ENCODE measurements around the gene COL9A1. TPM values are rescaled to one million over a fixed set of nuclear protein-coding genes. Genes with fewer than 3 reads are reported as not detected.

Gene COL9A1
- total and polyA plus RNA-seq, 2 of the 4 experiments (the other 2 are of a cell fraction), result not detected

GRCh38 chr6:70345619-70346018 lies 42.7 kb upstream of the COL9A1 start:
- no peak overlapping the region for H3K9ac ChIP-seq (ENCODE audit: low read depth, low read length)
- H3K36me3 ChIP-seq (ENCODE audit: control insufficient read depth, insufficient read depth, low read length), result no peaks in the 10 kb centered on the region
- no peaks in the 10 kb centered on the region for H3K9me3 ChIP-seq (ENCODE audit: control insufficient read depth, insufficient read depth, low read length)
- no peak overlapping the region for H3K4ac ChIP-seq (ENCODE audit: low read depth, low read length)
- in situ Hi-C loops (cut with MboI; ENCODE audit: low sequenced_read_pairs) (no loop called here), dilution Hi-C loops (cut with HindIII; ENCODE audit: low sequenced_read_pairs, unreplicated experiment) (no loop called here), intact Hi-C loops (cut with micrococcal nuclease) (no loop called here)
- no peaks in the 10 kb centered on the region for H3K79me1 ChIP-seq (ENCODE audit: low read depth in 1 of 2, low read length in 2 of 2)
- H2AK9ac ChIP-seq (replicated peaks; ENCODE audit: low read depth, low read length, poor library complexity), result no peak overlapping the region
- no peaks in the 10 kb centered on the region for H3K4me1 ChIP-seq (ENCODE audit: control insufficient read depth, insufficient read depth, low read length)
- H4K20me1 ChIP-seq (ENCODE audit: insufficient read depth, low read length), result no peaks in the 10 kb centered on the region
- H3K27me3 ChIP-seq (ENCODE audit: control insufficient read depth, insufficient read depth, low read length), result no peaks in the 10 kb centered on the region
- H4K8ac ChIP-seq (ENCODE audit: low read depth in 2 of 2, low read length in 2 of 2), result no peak overlapping the region
- no peak overlapping the region for H2AK5ac ChIP-seq (ENCODE audit: low read depth, low read length)
- no peaks in the 10 kb centered on the region for H3K9me1 ChIP-seq (ENCODE audit: insufficient read depth, low read length)
- no peak overlapping the region for H4K91ac ChIP-seq (ENCODE audit: insufficient read depth, low read depth, low read length)
- DNase-seq (no peak), ATAC-seq (ENCODE audit: low read depth) (no peak)
- no peak overlapping the region for H3K4me2 ChIP-seq (ENCODE audit: low read depth, low read length)
- no peak overlapping the region for H3K27ac ChIP-seq (ENCODE audit: insufficient read depth, low read length)
- H3K56ac ChIP-seq (ENCODE audit: extremely low read depth, insufficient read depth, low read length), result no peak overlapping the region
- H3K14ac ChIP-seq (replicated peaks; ENCODE audit: low read depth, low read length), result no peak overlapping the region
- no CpG with 5 or more reads among the region's 1 CpG for WGBS, 2 experiments (ENCODE audit: extremely low coverage in 2 of 2, insufficient read length in 1 of 2)
- ChIA-PET CTCF (interaction anchor here (1.0 kb wide), 1 partner anchor 35 kb away, joined by 3 read pairs; no protein-coding TSS in a partner anchor), POLR2A (ENCODE audit: unreplicated experiment) (no interaction called here)
- no peak overlapping the region for H2BK120ac ChIP-seq (ENCODE audit: low read depth, low read length)
- no peak overlapping the region for H2BK20ac ChIP-seq (ENCODE audit: low read depth, low read length)
- no peak overlapping the region for H3K4me3 ChIP-seq (ENCODE audit: insufficient read depth, low read depth, low read length)
- BruUV-seq (replicated peaks), result no TSS peak
- no peak for TF ChIP-seq CTCF (conservative IDR thresholded peaks at IDR 0.05; ENCODE audit: low read depth, low read length)
- no peak for TF ChIP-seq MAFK (IDR thresholded peaks at IDR 0.05; ENCODE audit: low read depth, low read length)
- TF ChIP-seq SMC3 (IDR thresholded peaks at IDR 0.05; ENCODE audit: low read depth, low read length), result no peak
- no peak for TF ChIP-seq MXI1 (IDR thresholded peaks at IDR 0.05; ENCODE audit: borderline replicate concordance, low read depth, low read length)
- TF ChIP-seq RFX5 (IDR thresholded peaks at IDR 0.05; ENCODE audit: low read depth, low read length), result no peak
- no peak for TF ChIP-seq FOS (IDR thresholded peaks at IDR 0.05; ENCODE audit: low read depth, low read length)
- no peak for TF ChIP-seq NFE2L2 (IDR thresholded peaks at IDR 0.05; ENCODE audit: low read depth, low read length)
- TF ChIP-seq BHLHE40 (IDR thresholded peaks at IDR 0.05; ENCODE audit: low read depth, low read length), result no peak
- no peak overlapping the region for H2BK15ac ChIP-seq (ENCODE audit: low read depth, low read length)
- H3K23ac ChIP-seq (ENCODE audit: low read depth, low read length), result no peak overlapping the region
- H2BK5ac ChIP-seq (ENCODE audit: low read depth, low read length, poor library complexity, severe bottlenecking), result no peak overlapping the region
- H3K18ac ChIP-seq (ENCODE audit: low read depth, low read length), result no peak overlapping the region
- H2AFZ ChIP-seq (replicated peaks; ENCODE audit: low read length, poor library complexity), result no peak overlapping the region
- no peak overlapping the region for H4K5ac ChIP-seq (ENCODE audit: low read depth, low read length)
